ENCODE data around the gene GSTP1.
"Not testable (repeated sequence)": the region's sequence is repeated elsewhere in the genome, so short reads cannot be mapped to it uniquely, and the experiment has no call there.

GSTP1 gene

DNA sequence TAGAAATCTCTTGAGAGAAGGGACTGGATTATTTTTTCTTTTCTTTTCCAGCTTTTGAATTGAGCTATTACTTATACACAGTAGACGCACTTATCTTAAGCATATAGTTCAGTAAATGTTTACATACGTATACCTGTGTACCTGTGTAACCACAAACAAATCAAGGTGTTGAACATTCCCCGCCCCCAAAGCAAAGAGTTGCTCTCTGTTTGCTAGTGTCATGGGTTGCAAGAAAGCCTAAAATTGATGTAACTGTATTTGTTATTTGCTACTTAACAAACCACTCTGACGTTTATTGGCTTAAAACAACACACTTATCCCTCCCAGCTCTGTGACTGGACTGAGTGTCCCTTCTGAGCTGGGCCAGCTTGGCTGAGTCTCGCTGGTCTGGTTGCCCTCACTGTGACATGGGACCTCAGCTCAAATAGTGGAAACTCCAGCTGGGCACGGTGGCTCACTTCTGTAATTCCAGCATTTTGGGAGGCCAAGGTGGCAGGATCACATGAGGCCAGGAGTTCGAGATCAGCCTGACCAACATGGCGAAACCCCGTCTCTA lies 35.0 kb upstream of the GSTP1 start:
- TF ChIP-seq, protein P1, sequence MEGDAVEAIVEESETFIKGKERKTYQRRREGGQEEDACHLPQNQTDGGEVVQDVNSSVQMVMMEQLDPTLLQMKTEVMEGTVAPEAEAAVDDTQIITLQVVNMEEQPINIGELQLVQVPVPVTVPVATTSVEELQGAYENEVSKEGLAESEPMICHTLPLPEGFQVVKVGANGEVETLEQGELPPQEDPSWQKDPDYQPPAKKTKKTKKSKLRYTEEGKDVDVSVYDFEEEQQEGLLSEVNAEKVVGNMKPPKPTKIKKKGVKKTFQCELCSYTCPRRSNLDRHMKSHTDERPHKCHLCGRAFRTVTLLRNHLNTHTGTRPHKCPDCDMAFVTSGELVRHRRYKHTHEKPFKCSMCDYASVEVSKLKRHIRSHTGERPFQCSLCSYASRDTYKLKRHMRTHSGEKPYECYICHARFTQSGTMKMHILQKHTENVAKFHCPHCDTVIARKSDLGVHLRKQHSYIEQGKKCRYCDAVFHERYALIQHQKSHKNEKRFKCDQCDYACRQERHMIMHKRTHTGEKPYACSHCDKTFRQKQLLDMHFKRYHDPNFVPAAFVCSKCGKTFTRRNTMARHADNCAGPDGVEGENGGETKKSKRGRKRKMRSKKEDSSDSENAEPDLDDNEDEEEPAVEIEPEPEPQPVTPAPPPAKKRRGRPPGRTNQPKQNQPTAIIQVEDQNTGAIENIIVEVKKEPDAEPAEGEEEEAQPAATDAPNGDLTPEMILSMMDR (IDR thresholded peaks at IDR 0.05; ENCODE audit: low read depth, low read length): no peak
- no peak overlapping the region for H3K4me3 ChIP-seq (replicated peaks in 1 of 2; ENCODE audit: low read depth in 2 of 2, low read length in 2 of 2)
- no peak for DNase-seq (ENCODE audit: low read depth in 2 of 2)

DNA sequence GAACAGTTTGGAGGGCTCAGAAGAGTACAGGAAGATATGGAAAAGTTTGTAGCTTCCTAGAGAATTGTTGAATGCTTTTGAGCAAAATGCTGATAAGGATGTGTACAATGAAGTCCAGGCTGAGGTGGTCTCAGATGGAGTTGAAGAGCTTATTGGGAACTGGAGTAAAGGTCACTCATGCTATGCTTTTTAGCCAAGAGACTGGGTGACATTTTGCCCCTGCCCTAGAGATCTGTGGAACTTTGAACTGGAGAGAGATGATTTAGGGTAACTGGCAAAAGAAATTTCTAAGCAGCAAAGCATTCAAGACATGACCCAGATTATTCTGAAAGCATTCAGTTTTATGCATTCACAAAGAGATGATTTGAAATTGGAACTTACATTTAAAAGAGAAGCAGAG lies 32.5 kb upstream of the GSTP1 start:
- TF ChIP-seq, protein P1 (IDR thresholded peaks at IDR 0.05; ENCODE audit: low read depth, low read length): no peak

DNA sequence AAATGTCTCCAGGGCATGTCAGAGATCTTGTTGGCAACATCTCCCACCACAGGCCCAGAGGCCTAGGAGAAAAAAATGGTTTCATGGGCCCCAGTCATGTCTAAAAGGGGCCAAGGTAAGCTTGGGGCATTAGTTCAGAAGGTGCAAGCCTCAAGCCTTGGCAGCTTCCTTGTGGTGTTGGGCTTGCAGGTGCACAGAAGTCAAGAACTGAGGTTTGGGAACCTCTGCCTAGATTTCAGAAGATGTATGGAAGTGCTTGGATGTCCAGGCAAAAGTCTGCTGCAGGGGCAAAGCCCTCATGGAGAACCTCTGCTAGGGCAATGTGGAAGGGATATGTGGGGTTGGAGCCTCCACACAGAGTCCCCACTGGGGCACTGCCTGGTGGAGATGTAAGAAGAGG lies 31.9 kb upstream of the GSTP1 start:
- DNase-seq (ENCODE audit: low read depth in 2 of 2); H3K4me3 ChIP-seq (replicated peaks in 1 of 2; ENCODE audit: low read depth in 2 of 2, low read length in 2 of 2): not testable (repeated sequence)

More for the DNA sequence above, 32.5 kb upstream of the GSTP1 start:
- H3K4me3 ChIP-seq (replicated peaks in 1 of 2; ENCODE audit: low read depth in 2 of 2, low read length in 2 of 2): no peak overlapping the region
- DNase-seq (ENCODE audit: low read depth in 2 of 2): no peak

DNA sequence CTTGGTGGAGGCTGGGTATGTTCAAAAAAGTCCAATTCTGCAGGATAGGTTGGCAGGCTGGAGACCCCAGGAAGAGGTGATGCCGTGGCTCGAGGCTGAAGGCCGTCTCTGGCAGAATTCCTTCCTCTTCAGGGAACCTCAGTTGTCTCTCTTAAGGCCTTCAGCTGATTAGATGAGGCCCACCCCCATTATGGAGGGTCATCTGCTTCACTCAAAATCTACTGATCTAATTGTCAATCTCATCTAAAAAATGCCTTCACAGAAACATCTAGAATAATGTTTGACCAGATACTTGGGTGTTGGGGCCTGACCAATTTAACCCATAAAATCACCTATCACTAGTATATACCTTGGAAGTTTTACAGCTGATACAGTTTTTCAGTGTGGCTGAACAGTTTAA lies 27.4 kb upstream of the GSTP1 start:
- no peak overlapping the region for H3K4me3 ChIP-seq (replicated peaks in 1 of 2; ENCODE audit: low read depth in 2 of 2, low read length in 2 of 2)
- TF ChIP-seq, protein P1 (IDR thresholded peaks at IDR 0.05; ENCODE audit: low read depth, low read length): no peak
- DNase-seq (ENCODE audit: low read depth in 2 of 2): no peak

DNA sequence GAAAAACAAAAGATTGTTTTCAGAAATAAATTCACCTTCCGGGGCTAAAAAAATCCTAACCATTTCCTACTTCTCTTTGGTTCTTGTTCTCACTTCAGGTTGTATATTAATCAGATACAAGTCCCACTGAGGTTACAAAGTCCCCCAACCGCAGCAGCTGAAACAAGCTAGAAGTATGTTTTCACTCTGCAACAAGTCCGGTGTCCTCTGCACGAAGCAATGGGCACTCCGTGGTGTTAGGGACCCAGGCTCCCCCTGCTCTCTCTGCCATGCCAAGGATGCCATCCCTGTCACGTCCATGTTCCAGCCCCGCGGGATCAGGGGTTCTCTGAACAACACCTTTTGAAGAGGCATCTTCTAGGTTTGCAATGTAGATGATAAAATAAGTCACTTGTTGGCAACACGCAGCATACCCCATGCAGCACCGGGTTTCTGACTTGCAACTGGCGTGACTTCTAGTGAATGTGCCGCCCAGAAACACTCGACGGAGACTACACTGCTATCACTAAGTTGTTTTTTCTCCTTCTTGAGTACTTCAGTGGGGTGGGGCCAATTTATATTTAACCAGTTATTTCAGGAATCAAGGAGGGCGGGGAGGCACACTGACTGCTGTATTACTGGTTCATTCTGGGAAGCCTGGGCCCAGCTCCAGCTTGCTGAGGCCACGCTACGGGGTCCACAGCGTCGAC lies 25.4 kb upstream of the GSTP1 start:
- DNase-seq (ENCODE audit: low read depth in 2 of 2): peak; percentile 36 to 69
- no peak overlapping the region for H3K4me3 ChIP-seq (replicated peaks in 1 of 2; ENCODE audit: low read depth in 2 of 2, low read length in 2 of 2)
- TF ChIP-seq, protein P1 (IDR thresholded peaks at IDR 0.05; ENCODE audit: low read depth, low read length): no peak

DNA sequence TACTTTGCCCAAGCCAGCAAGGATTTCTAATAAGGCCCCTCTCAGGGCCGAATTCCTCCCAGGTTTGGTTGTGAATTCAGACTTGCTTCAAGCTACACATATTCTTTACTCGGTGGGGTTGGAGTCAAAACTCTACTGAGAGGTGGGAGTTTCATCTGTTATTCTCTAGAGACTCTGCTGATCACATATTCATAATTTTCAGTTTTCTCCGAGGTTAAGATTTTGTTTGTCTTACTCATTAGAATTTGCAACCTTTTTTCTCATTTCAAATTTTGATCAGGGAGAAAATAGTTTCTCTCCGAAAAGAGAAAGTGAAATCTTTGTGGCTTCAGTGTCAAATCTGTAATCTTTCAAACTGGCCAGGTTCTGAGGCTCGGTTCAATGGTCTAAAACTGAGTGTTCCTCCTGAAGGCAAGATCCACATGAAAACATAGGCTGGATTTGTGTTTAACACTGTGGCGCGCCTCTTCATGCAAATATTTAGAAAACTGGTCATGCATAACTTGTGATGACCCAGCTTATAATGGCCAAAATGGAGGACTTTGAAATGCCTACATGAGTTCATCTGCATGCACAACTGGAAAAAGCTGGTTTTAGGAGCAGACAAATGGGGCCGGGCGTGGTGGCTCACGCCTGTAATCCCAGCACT lies 21.5 kb upstream of the GSTP1 start:
- TF ChIP-seq, protein P1 (IDR thresholded peaks at IDR 0.05; ENCODE audit: low read depth, low read length): no peak
- H3K4me3 ChIP-seq (replicated peaks in 1 of 2; ENCODE audit: low read depth in 2 of 2, low read length in 2 of 2): no peak overlapping the region
- peak in 1 of 2 donors; percentile 14 for DNase-seq (ENCODE audit: low read depth in 2 of 2)

DNA sequence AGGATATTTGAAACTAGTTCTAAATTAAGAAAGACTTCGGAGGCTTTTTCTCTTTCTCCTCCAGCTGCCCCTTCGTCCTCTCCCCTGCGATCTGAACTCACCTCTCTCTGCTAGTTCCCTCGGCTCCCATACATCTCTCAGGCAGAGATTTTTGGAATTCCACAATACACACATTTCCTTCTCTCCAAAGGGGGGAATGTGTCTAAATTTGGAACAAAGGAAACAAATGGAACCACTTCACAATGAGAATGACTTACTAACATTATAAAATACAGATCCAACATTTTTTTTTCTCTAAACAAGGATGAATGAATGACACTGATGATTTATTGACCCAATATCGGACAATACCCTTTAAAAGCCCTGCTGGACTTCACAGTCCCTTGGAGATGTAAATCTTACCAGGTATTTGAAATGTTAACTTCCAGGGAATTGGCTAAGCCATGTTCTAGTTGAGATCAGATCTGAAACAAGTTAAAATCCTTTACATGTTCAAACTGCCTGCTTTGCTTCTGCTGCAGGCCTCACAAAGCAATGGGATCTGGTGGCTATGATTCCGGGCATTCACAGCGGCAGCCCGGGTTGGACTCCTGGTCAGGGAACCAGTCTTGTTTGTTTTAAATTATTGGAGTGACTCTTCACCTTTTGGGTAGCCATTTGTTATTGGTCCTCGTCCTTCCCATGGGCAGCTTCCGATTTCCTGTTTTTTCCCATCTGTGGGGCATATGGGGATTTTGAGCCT lies 20.5 kb upstream of the GSTP1 start:
- H3K4me3 ChIP-seq (replicated peaks in 1 of 2; ENCODE audit: low read depth in 2 of 2, low read length in 2 of 2): no peak overlapping the region
- TF ChIP-seq, protein P1 (IDR thresholded peaks at IDR 0.05; ENCODE audit: low read depth, low read length): no peak
- DNase-seq (ENCODE audit: low read depth in 2 of 2): peak in 1 of 2 donors; percentile 25

DNA sequence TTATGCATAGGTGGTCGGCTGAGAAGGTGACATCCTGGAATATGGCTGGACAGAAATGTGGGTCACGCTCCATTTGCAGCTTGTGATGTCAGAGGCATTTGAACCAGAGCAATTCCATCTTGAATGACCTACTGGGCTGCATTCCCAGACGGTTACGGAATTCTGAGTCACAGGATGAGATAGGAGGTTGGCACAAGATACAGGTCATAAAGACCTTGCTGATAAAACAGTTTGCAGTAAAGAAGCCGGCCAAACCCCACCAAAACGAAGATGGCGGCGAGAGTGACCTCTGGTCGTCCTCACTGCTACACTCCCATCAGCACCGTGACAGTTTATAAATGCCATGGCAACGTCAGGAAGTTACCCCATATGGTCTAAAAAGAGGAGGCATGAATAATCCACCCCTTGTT lies 19.9 kb upstream of the GSTP1 start:
- H3K4me3 ChIP-seq (replicated peaks in 1 of 2; ENCODE audit: low read depth in 2 of 2, low read length in 2 of 2): not testable (repeated sequence)
- peak; percentile 81 to 91 for DNase-seq (ENCODE audit: low read depth in 2 of 2)

All from cardiac fibroblast (primary cell).